DND-41 (cell line): Measurements from ENCODE around the gene KREMEN2.
A peak's percentile ranks its signal among the peaks of the same experiment; 100 is the strongest.

Experiments used
- EZH2 ChIP-seq: IDR thresholded peaks from 3 replicates; pipeline ENCODE4 v1.6.1; 2012; ENCODE audit warnings: borderline replicate concordance, low read depth, mild to moderate bottlenecking, moderate library complexity, low read length, inconsistent platforms; ENCODE audit not compliant: severe bottlenecking
- TF ChIP-seq, protein P1 (sequence below): IDR thresholded peaks from 2 replicates; pipeline ENCODE4 v1.5.1; 2012; ENCODE audit warnings: borderline replicate concordance, low read length, moderate library complexity, mild to moderate bottlenecking; ENCODE audit not compliant: poor library complexity, severe bottlenecking; ENCODE audit errors: extremely low read depth

DNA sequence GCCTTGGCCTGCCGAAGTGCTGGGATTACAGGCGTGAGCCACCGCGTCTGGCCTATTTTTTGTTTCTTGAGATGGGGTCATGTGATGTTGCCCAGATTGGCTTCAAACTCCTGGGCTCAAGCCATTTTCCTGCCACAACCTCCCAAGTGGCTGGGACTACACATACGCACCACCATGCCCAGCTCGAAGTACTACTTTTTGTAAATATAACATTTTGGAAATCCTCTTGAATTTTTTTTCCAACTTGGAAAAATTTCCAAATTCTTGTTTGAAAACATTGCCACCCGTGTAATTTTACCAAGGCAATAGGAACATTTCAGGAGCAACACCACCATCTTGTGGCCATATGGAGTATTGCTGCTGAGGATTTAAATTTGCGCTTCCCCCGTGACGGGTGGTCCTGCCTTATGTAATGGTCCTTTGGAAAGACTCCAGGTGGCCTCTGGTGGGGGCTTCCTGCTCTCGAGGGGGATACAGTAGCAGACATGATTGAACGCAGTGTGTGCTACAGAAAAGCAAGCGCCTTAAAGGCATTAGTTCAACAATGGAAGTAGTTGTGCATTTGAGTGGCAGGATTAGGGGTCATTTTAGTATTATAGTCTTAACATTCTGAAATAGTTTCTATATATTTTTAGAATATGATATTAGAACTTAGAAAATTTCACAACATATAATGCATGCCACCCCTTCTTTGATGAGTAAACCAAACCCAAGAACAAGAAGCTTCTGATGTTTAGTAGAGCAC, 44.4 kb upstream of the KREMEN2 start:
- TF ChIP-seq, protein P1, sequence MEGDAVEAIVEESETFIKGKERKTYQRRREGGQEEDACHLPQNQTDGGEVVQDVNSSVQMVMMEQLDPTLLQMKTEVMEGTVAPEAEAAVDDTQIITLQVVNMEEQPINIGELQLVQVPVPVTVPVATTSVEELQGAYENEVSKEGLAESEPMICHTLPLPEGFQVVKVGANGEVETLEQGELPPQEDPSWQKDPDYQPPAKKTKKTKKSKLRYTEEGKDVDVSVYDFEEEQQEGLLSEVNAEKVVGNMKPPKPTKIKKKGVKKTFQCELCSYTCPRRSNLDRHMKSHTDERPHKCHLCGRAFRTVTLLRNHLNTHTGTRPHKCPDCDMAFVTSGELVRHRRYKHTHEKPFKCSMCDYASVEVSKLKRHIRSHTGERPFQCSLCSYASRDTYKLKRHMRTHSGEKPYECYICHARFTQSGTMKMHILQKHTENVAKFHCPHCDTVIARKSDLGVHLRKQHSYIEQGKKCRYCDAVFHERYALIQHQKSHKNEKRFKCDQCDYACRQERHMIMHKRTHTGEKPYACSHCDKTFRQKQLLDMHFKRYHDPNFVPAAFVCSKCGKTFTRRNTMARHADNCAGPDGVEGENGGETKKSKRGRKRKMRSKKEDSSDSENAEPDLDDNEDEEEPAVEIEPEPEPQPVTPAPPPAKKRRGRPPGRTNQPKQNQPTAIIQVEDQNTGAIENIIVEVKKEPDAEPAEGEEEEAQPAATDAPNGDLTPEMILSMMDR = peak; percentile 97
- no peak for TF ChIP-seq EZH2
